B cell (primary cell): ENCODE measurements around the gene RIT1.

Source experiments
- CTCF ChIP-seq: fragments of 200-600 bp; IDR thresholded peaks from one replicate; pipeline ENCODE4 v1.8.0; 2022; ENCODE audit warnings: antibody characterized with exemption, mild to moderate bottlenecking
- EZH2 ChIP-seq: IDR thresholded peaks from 2 replicates; pipeline ENCODE4 v1.6.1; 2012; ENCODE audit warnings: borderline replicate concordance, low read depth, mild to moderate bottlenecking, moderate library complexity, low read length; ENCODE audit not compliant: insufficient read depth, poor library complexity, severe bottlenecking

GRCh38 chr1:155933591-155934096 is 22.5 kb upstream of the RIT1 start:
- no peak for TF ChIP-seq CTCF
- no peak for TF ChIP-seq EZH2
